A549 (cell line): Measurements from ENCODE around the gene RNF213. TPM values are rescaled to one million over a fixed set of nuclear protein-coding genes. Genes with fewer than 3 reads are reported as not detected.
"Not testable (repeated sequence)": the region's sequence is repeated elsewhere in the genome, so short reads cannot be mapped to it uniquely, and the experiment has no call there.

Experiments
- ATAC-seq, 2 experiments: fragments of 200-7000 bp in 1 of 2; fragments of >200 bp in 1 of 2; cut with Nextera tagmentation in 1 of 2; cut with Tn5 transposase in 1 of 2; 3 replicates each; pipeline versions ENCODE4 v1.8.0 to v1.9.1; 2018 to 2020; ENCODE audit warnings: mild to moderate bottlenecking in 1 of 2, moderate library complexity in 1 of 2
- CTCF ChIA-PET: fragments of 300-600 bp; sonication (Branson Sonifier 250); formaldehyde crosslinking; extraction: SDS; loops from one replicate; lab custom pipeline; 2021; ENCODE audit warnings: antibody characterized with exemption, inconsistent platforms; lab: Yijun Ruan, JAX
- POLR2A ChIA-PET: fragments of 350-600 bp; formaldehyde crosslinking; extraction: SDS; loops from one replicate; lab custom pipeline; 2021; ENCODE audit warnings: antibody characterized with exemption, inconsistent platforms; lab: Yijun Ruan, JAX
- DNase-seq, 2 experiments: peaks; one replicate each; pipeline versions ENCODE4 v3.0.0 to v3.0.0-alpha.2; 2011 to 2016; ENCODE audit warnings: low read depth in 1 of 2, low spot score in 1 of 2
- FAIRE-seq: peaks from 2 replicates; lab custom pipeline; 2011; peaks lifted over from hg19 to GRCh38; lab: Jason Lieb, UNC
- H3K27ac ChIP-seq, 2 experiments: fragments of >200 bp; sonication (Bioruptor Twin); formaldehyde crosslinking; 3 replicates each; pipeline ENCODE4 v1.5.1; 2016 to 2017
- H3K4me1 ChIP-seq: fragments of >200 bp; sonication (Bioruptor Twin); formaldehyde crosslinking; 3 replicates; pipeline ENCODE4 v1.6.1; 2016
- H3K4me2 ChIP-seq: fragments of >200 bp; sonication (Bioruptor Twin); formaldehyde crosslinking; 3 replicates; pipeline ENCODE4 v1.6.1; 2016
- H3K4me3 ChIP-seq: fragments of >200 bp; sonication (Bioruptor Twin); formaldehyde crosslinking; 3 replicates; pipeline ENCODE4 v1.5.1; 2016
- H3K9me3 ChIP-seq: fragments of >200 bp; sonication (Bioruptor Twin); formaldehyde crosslinking; 3 replicates; pipeline ENCODE4 v1.6.1; 2016
- BCL3 ChIP-seq: fragments of >200 bp; sonication (Bioruptor Twin); formaldehyde crosslinking; IDR thresholded peaks from 3 replicates; pipeline ENCODE4 v1.6.1; 2016
- CHD4 ChIP-seq: fragments of 200-600 bp; sonication (generic); IDR thresholded peaks from 2 replicates; pipeline ENCODE4 v1.6.1; 2016; ENCODE audit warnings: antibody characterized with exemption, mild to moderate bottlenecking, borderline replicate concordance
- EHF ChIP-seq: fragments of 250-450 bp; sonication (Bioruptor Pico); IDR thresholded peaks from 2 replicates; pipeline ENCODE4 v1.5.0; 2020; ENCODE audit warnings: mild to moderate bottlenecking
- GATA3 ChIP-seq: IDR thresholded peaks from 2 replicates; pipeline ENCODE4 v1.6.1; 2012; ENCODE audit warnings: borderline replicate concordance
- HDAC2 ChIP-seq: fragments of 200-600 bp; sonication (generic); IDR thresholded peaks from 2 replicates; pipeline ENCODE4 v1.6.1; 2016
- HOXA7 ChIP-seq: fragments of 250-450 bp; sonication (Bioruptor Pico); IDR thresholded peaks from 2 replicates; pipeline ENCODE4 v1.5.0; 2020; ENCODE audit warnings: mild to moderate bottlenecking, moderate library complexity
- JUN ChIP-seq, 2 experiments: fragments of >200 bp; sonication (Bioruptor Twin); formaldehyde crosslinking; IDR thresholded peaks; 2 replicates in 1 of 2; 3 replicates in 1 of 2; pipeline ENCODE4 v1.6.1; 2016 to 2017
- MYC ChIP-seq: IDR thresholded peaks from 2 replicates; pipeline ENCODE4 v1.6.1; 2012; ENCODE audit warnings: mild to moderate bottlenecking, inconsistent platforms, low read length, improper control_type of control experiment, borderline replicate concordance
- NFE2L2 ChIP-seq: fragments of 150-350 bp; conservative IDR thresholded peaks from 2 replicates; pipeline ENCODE4 v1.6.1; 2014; ENCODE audit warnings: low read length
- NPAS2 ChIP-seq: fragments of 250-450 bp; sonication (Bioruptor Pico); IDR thresholded peaks from 2 replicates; pipeline ENCODE4 v1.8.0; 2022; ENCODE audit warnings: mild to moderate bottlenecking, moderate library complexity, borderline replicate concordance
- NR3C1 ChIP-seq: fragments of >200 bp; sonication (Bioruptor Twin); formaldehyde crosslinking; IDR thresholded peaks from 3 replicates; pipeline ENCODE4 v1.6.1; 2017
- POLR2A ChIP-seq: IDR thresholded peaks from 2 replicates; pipeline ENCODE4 v1.6.1; 2012; ENCODE audit warnings: mild to moderate bottlenecking, low read length
- RAD21 ChIP-seq, 2 experiments: fragments of >200 bp in 1 of 2; sonication (Bioruptor Twin) in 1 of 2; formaldehyde crosslinking in 1 of 2; IDR thresholded peaks in 1 of 2; conservative IDR thresholded peaks in 1 of 2; 2 replicates in 1 of 2; 3 replicates in 1 of 2; pipeline ENCODE4 v1.6.1; 2012 to 2018; ENCODE audit warnings: inconsistent platforms in 1 of 2
- TFCP2L1 ChIP-seq: fragments of 250-450 bp; sonication (Bioruptor Pico); IDR thresholded peaks from 2 replicates; pipeline ENCODE4 v1.5.0; 2021; ENCODE audit warnings: mild to moderate bottlenecking
- TP53 ChIP-seq: fragments of 250-450 bp; sonication (Bioruptor Pico); IDR thresholded peaks from 2 replicates; pipeline ENCODE4 v1.5.0; 2021; ENCODE audit warnings: mild to moderate bottlenecking, moderate library complexity
- ZNF302 ChIP-seq: fragments of 250-450 bp; sonication (Bioruptor Pico); IDR thresholded peaks from 2 replicates; pipeline ENCODE4 v1.9.0; 2021; ENCODE audit warnings: inconsistent platforms, mild to moderate bottlenecking, moderate library complexity
- ZSCAN20 ChIP-seq: fragments of 250-450 bp; sonication (Bioruptor Pico); IDR thresholded peaks from 2 replicates; pipeline ENCODE4 v1.8.0; 2022; ENCODE audit warnings: mild to moderate bottlenecking, moderate library complexity
- WGBS: methylation state at CpG from one replicate; pipeline ENCODE4 v1.1.6; 2017; ENCODE audit errors: missing lambda C conversion rate; 5-methylcytosine and 5-hydroxymethylcytosine counted together
- polyA plus RNA-seq, 4 experiments: library from polyadenylated mRNA; depleted of rRNA in 3 of 4; stranded (reverse); fragments of >200 nt; fragmentation: RNase III in 1 of 4; extraction: RNeasy Plus Mini Kit Qiagen cat#74134 plus additional on column Dnase treatment in 1 of 4; gene quantifications; 2 replicates in 3 of 4; 3 replicates in 1 of 4; pipeline ENCODE4 v1.2.3, GENCODE V29; 2011 to 2017
- TF ChIP-seq, protein P1 (sequence below): IDR thresholded peaks from 2 replicates; pipeline ENCODE4 v1.6.1; 2012
- TF ChIP-seq, protein P2 (sequence below): fragments of >200 bp; sonication (Bioruptor Twin); formaldehyde crosslinking; IDR thresholded peaks from 3 replicates; pipeline ENCODE4 v1.5.1; 2016

Gene RNF213
- polyA plus RNA-seq, 2 of the 4 experiments (the other 2 are of a cell fraction): 59.1 to 127 TPM

DNA sequence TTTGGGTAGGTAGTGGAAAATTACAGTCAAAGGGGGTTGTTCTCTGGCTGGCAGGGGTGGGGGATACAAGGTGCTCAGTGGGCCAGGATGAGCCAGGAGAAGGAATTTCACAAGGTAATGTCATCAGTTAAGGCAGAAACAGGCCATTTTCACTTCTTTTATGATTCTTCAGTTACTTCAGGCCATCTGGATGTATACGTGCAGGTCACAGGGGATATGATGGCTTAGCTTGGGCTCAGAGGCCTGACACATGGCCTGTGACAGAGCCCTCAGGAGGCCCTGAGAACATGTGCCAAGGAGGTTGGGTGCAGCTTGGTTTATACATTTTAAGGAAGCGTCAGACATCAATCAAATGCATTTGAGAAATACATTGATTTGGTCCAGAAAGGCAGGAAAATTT lies 2.4 kb upstream of the RNF213 start:
- DNase-seq, H3K4me2 ChIP-seq, H3K9me3 ChIP-seq, FAIRE-seq, H3K4me3 ChIP-seq, ATAC-seq: not testable (repeated sequence)
- peaks cover 81% of the 10 kb centered on the region for H3K4me1 ChIP-seq
- 89% methylated on average over 2 of the region's 2 CpGs for WGBS
- POLR2A ChIA-PET: interaction anchor here (1.3 kb wide), 1 partner anchor 113 kb away, joined by 3 read pairs; no protein-coding TSS in a partner anchor
- CTCF ChIA-PET: interaction anchor here (3.4 kb wide), 1 partner anchor 157 kb away, joined by 13 read pairs; the partner anchor contains the start of gene GAA
- TF ChIP-seq, protein P1, sequence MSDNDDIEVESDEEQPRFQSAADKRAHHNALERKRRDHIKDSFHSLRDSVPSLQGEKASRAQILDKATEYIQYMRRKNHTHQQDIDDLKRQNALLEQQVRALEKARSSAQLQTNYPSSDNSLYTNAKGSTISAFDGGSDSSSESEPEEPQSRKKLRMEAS: peak; percentile 46; the same call in 1 of the 2 replicates
- peak overlapping the region; percentile 94 to 99 for H3K27ac ChIP-seq

DNA sequence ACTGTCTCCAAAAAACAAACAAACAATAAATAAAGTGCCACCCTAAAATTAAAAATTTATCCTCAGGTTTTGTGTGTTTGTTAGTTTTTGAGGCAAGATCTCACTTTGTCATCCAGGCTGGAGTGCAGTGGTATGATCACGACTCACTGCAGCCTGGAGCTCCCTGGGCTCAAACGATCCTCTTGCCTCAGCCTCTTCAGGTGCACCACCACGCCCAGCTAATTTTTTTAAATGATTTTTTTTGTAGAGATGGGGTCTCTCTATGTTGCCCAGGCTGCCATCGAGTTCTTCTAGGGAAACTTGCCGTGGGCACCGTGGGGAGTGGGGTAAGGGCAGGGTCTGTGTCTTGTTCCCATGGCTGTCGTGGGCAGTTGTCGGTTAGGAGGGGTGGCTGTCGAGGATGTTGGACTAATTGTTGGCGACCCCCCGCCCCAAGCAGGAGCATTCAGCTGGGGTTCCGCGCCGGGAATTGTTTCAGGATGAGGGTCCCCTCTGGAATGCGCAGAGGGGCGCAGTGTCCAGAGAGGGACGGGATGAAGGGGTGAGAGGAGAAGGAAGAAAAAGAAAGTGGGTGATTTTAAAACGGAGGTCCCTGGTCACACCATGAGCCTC lies 1.1 kb upstream of the RNF213 start:
- FAIRE-seq (no peak), ATAC-seq (0 out of 6 replicates have a peak, but pooled peaks of 1 of the 2 experiments have one; percentile 0), DNase-seq (no peak)
- H3K27ac ChIP-seq: peak overlapping the region; percentile 94 to 99
- no peaks in the 10 kb centered on the region for H3K9me3 ChIP-seq
- peak; percentile 83; the same call in 1 of the 2 replicates for TF ChIP-seq CHD4
- TF ChIP-seq, protein P2, sequence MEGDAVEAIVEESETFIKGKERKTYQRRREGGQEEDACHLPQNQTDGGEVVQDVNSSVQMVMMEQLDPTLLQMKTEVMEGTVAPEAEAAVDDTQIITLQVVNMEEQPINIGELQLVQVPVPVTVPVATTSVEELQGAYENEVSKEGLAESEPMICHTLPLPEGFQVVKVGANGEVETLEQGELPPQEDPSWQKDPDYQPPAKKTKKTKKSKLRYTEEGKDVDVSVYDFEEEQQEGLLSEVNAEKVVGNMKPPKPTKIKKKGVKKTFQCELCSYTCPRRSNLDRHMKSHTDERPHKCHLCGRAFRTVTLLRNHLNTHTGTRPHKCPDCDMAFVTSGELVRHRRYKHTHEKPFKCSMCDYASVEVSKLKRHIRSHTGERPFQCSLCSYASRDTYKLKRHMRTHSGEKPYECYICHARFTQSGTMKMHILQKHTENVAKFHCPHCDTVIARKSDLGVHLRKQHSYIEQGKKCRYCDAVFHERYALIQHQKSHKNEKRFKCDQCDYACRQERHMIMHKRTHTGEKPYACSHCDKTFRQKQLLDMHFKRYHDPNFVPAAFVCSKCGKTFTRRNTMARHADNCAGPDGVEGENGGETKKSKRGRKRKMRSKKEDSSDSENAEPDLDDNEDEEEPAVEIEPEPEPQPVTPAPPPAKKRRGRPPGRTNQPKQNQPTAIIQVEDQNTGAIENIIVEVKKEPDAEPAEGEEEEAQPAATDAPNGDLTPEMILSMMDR: no peak
- TF ChIP-seq ZNF302 (CRISPR knock-in tag): no peak
- no peak for TF ChIP-seq BCL3
- TF ChIP-seq HOXA7 (CRISPR knock-in tag): peak; percentile 37; the same call in 1 of the 2 replicates
- no peak for TF ChIP-seq GATA3
- TF ChIP-seq NFE2L2: no peak
- TF ChIP-seq POLR2A: 0 out of 2 replicates have a peak, but pooled peaks have one; percentile 12
- TF ChIP-seq HDAC2: 0 out of 2 replicates have a peak, but pooled peaks have one; percentile 40
- CTCF ChIA-PET: interaction anchor here (0.6 to 3.4 kb wide), 3 partner anchors 36 to 764 kb away, joined by 3 to 13 read pairs (median 3); partner anchors contain the start of gene GAA
- H3K4me1 ChIP-seq: peaks cover 78% of the 10 kb centered on the region
- peak overlapping the region; percentile 77 for H3K4me2 ChIP-seq
- POLR2A ChIA-PET: interaction anchor here (1.3 kb wide), 1 partner anchor 114 kb away, joined by 3 read pairs; no protein-coding TSS in a partner anchor
- WGBS: 31% methylated on average over 18 of the region's 18 CpGs
- peak overlapping the region; percentile 61 for H3K4me3 ChIP-seq

DNA sequence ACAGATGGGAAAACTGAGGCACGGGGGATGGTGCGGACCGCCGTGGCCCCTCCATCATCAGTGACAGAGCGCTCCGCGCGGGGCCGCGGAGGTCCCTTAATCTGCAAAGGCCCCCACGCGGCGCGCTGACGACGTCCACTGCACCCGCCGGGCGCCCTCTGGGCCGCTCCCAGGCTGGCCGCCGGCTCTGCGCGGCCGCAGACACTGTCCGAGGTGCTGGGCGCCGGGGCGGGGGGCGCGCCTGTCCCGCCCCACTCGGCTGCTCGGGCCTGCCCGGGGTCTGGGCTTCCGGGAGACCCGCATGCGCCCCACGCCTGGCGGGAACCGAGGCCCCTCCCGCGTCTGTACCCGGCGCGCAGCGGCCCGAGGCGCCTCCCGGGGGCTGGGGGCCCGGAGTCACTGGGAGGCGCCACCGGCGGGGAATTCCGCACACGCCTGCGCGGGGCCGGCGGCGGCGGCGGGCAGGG lies 550 bp upstream of the RNF213 start:
- FAIRE-seq (no peak), ATAC-seq (peak; percentile 76 to 78), DNase-seq (peak; percentile 85 to 95)
- ChIA-PET POLR2A (interaction anchor here (0.6 to 3.1 kb wide), 8 partner anchors 10 to 463 kb away, joined by 3 to 9 read pairs (median 5); partner anchors contain the start of genes CBX8 and GAA), CTCF (interaction anchor here (0.5 to 3.4 kb wide), 3 partner anchors 138 to 763 kb away, joined by 3 to 13 read pairs (median 3); partner anchors contain the start of gene GAA)
- WGBS: 1% methylated on average over 20 of the region's 63 CpGs
- peak overlapping the region; percentile 94 to 99 for H3K27ac ChIP-seq
- H3K9me3 ChIP-seq: no peaks in the 10 kb centered on the region
- H3K4me3 ChIP-seq: peak overlapping the region; percentile 61
- H3K4me2 ChIP-seq: peak overlapping the region; percentile 77
- H3K4me1 ChIP-seq: peaks cover 74% of the 10 kb centered on the region
- peak; percentile 56; the same call in 1 of the 2 replicates for TF ChIP-seq NPAS2 (CRISPR knock-in tag)
- no peak for TF ChIP-seq TFCP2L1 (CRISPR knock-in tag)
- 0 out of 5 replicates have a peak, but pooled peaks of 1 of the 2 experiments have one; percentile 18 for TF ChIP-seq RAD21 (conservative IDR thresholded peaks at IDR 0.05 in 1 of 2, IDR thresholded peaks at IDR 0.05 in 1 of 2)
- TF ChIP-seq NFE2L2: no peak
- TF ChIP-seq ZSCAN20 (CRISPR knock-in tag): peak; percentile 58; the same call in 1 of the 2 replicates
- TF ChIP-seq BCL3: peak; percentile 68; the same call in 2 of the 3 replicates
- TF ChIP-seq, protein P2: 0 out of 3 replicates have a peak, but pooled peaks have one; percentile 6
- peak; percentile 73; the same call in 1 of the 2 replicates for TF ChIP-seq MYC
- TF ChIP-seq EHF (CRISPR knock-in tag): peak; percentile 93
- peak; percentile 62 to 81; a peak in 4 of 5 replicates for TF ChIP-seq JUN (IDR thresholded peaks at IDR 0.05)
- no peak for TF ChIP-seq NR3C1
- peak; percentile 38 for TF ChIP-seq POLR2A
- 0 out of 2 replicates have a peak, but pooled peaks have one; percentile 23 for TF ChIP-seq ZNF302 (CRISPR knock-in tag)
- TF ChIP-seq TP53: peak; percentile 88; the same call in 1 of the 2 replicates
